HCT116 (cell line): Measurements from ENCODE around the gene IL20RB. TPM values are rescaled to one million over a fixed set of nuclear protein-coding genes. Genes with fewer than 3 reads are reported as not detected.

ENCODE experiments used
- ATAC-seq: fragments of 200-7000 bp; cut with Tn5 transposase; 2 replicates; pipeline ENCODE4 v1.9.1; 2020; ENCODE audit warnings: mild to moderate bottlenecking, moderate library complexity
- BruUV-seq: library from RNA; stranded (reverse); fragments of 400-500 nt; replicated peaks from 2 replicates; lab custom pipeline; 2021; lab: Mats Ljungman, UMichigan
- CTCF ChIA-PET: fragments of 300-600 bp; sonication (Branson Sonifier 250); formaldehyde crosslinking; loops from one replicate; lab custom pipeline; 2021; ENCODE audit warnings: antibody characterized with exemption; lab: Charles Lee
- POLR2A ChIA-PET: fragments of 300-600, 350-600 bp; sonication (Branson Sonifier 250); formaldehyde crosslinking; loops from one replicate; lab custom pipeline; 2021; ENCODE audit warnings: antibody characterized with exemption; lab: Charles Lee
- RAD21 ChIA-PET, 2 experiments: fragments of 300-600 bp; sonication (Branson Sonifier 250); formaldehyde crosslinking; loops; one replicate each; lab custom pipeline; 2023; ENCODE audit warnings: low total read pairs in 2 of 2; ENCODE audit not compliant: uncharacterized antibody in 2 of 2, unreplicated experiment in 2 of 2, low non-redundant PET in 1 of 2; lab: Charles Lee
- DNase-seq: peaks from one replicate; pipeline ENCODE4 v3.0.0-alpha.2; 2010; ENCODE audit warnings: low read depth, low spot score
- H2AFZ ChIP-seq: fragments of 200-600 bp; shearing (Covaris generic), sonication (generic); 2 replicates; pipeline ENCODE4 v1.6.1; 2017; ENCODE audit warnings: low read depth, mixed run types, mixed read lengths, antibody characterized with exemption, low read length; ENCODE audit not compliant: poor library complexity, severe bottlenecking
- H3K27ac ChIP-seq: 2 replicates; pipeline ENCODE4 v1.5.1; 2012; ENCODE audit warnings: low read depth, low read length
- H3K27me3 ChIP-seq: fragments of 200-600 bp; sonication (generic); 2 replicates; pipeline ENCODE4 v1.6.1; 2016; ENCODE audit warnings: mixed run types, low read length, mixed read lengths; ENCODE audit not compliant: insufficient read depth
- H3K36me3 ChIP-seq, 2 experiments: fragments of 200-500 bp in 1 of 2; fragments of 200-600 bp in 1 of 2; sonication (Bioruptor generic) in 1 of 2; sonication (generic) in 1 of 2; 2 replicates each; pipeline versions ENCODE4 v1.5.1 to v1.6.1; 2014 to 2016; ENCODE audit warnings: low read length in 2 of 2, inconsistent platforms in 1 of 2, mixed read lengths in 1 of 2, mixed run types in 1 of 2; ENCODE audit not compliant: insufficient read depth in 2 of 2, control insufficient read depth in 1 of 2
- H3K4me1 ChIP-seq, 2 experiments: fragments of 200-600 bp in 1 of 2; sonication (generic) in 1 of 2; 2 replicates each; pipeline versions ENCODE4 v1.5.1 to v1.6.1; 2012 to 2017; ENCODE audit warnings: low read length in 2 of 2, inconsistent platforms in 1 of 2, mild to moderate bottlenecking in 1 of 2, mixed read lengths in 1 of 2, mixed run types in 1 of 2, moderate library complexity in 1 of 2; ENCODE audit not compliant: insufficient read depth in 2 of 2, control insufficient read depth in 1 of 2
- H3K4me2 ChIP-seq: fragments of 200-600 bp; sonication (generic); 2 replicates; pipeline ENCODE4 v1.6.1; 2017; ENCODE audit warnings: mixed run types, low read length, mixed read lengths
- H3K4me3 ChIP-seq, 2 experiments: fragments of 200-600 bp in 1 of 2; sonication (generic) in 1 of 2; replicated peaks in 1 of 2; 2 replicates each; pipeline ENCODE4 v1.5.1; 2011 to 2016; ENCODE audit warnings: low read length in 2 of 2, control low read depth in 1 of 2, low read depth in 1 of 2, mild to moderate bottlenecking in 1 of 2, mixed read lengths in 1 of 2, mixed run types in 1 of 2
- H3K79me2 ChIP-seq: fragments of 200-600 bp; sonication (generic); 2 replicates; pipeline ENCODE4 v1.6.1; 2017; ENCODE audit warnings: mild to moderate bottlenecking, mixed run types, low read length, moderate library complexity, mixed read lengths; ENCODE audit not compliant: insufficient read depth
- H3K9ac ChIP-seq: fragments of 200-600 bp; sonication (generic); 2 replicates; pipeline ENCODE4 v1.6.1; 2016; ENCODE audit warnings: low read length, mixed read lengths
- H3K9me2 ChIP-seq: fragments of 200-600 bp; sonication (generic), shearing (Covaris generic); 2 replicates; pipeline ENCODE4 v1.6.1; 2017; ENCODE audit warnings: mixed run types, mild to moderate bottlenecking, moderate library complexity; ENCODE audit not compliant: insufficient read depth
- H3K9me3 ChIP-seq, 2 experiments: fragments of 200-500 bp in 1 of 2; fragments of 200-600 bp in 1 of 2; sonication (Bioruptor generic) in 1 of 2; sonication (generic) in 1 of 2; 2 replicates each; pipeline ENCODE4 v1.6.1; 2014 to 2017; ENCODE audit warnings: low read length in 2 of 2, mixed read lengths in 2 of 2, inconsistent platforms in 1 of 2, low read depth in 1 of 2, mild to moderate bottlenecking in 1 of 2, mixed run types in 1 of 2, moderate library complexity in 1 of 2; ENCODE audit not compliant: control insufficient read depth in 1 of 2, insufficient read depth in 1 of 2
- H4K20me1 ChIP-seq: fragments of 200-600 bp; sonication (generic), shearing (Covaris generic); 2 replicates; pipeline ENCODE4 v1.6.1; 2017; ENCODE audit warnings: mixed run types, mild to moderate bottlenecking, moderate library complexity; ENCODE audit not compliant: insufficient read depth
- CEBPB ChIP-seq: IDR thresholded peaks from 2 replicates; pipeline ENCODE4 v1.6.1; 2012; ENCODE audit warnings: low read depth
- CTCF ChIP-seq, 3 experiments: fragments of 200-600 bp in 1 of 3; sonication (generic) in 1 of 3; IDR thresholded peaks in 2 of 3; conservative IDR thresholded peaks in 1 of 3; 2 replicates each; pipeline ENCODE4 v1.5.1; 2012 to 2017; ENCODE audit warnings: low read depth in 2 of 3, low read length in 2 of 3, antibody characterized with exemption in 1 of 3, borderline replicate concordance in 1 of 3, control low read depth in 1 of 3, mild to moderate bottlenecking in 1 of 3, mixed read lengths in 1 of 3, mixed run types in 1 of 3, moderate library complexity in 1 of 3; ENCODE audit not compliant: insufficient read depth in 1 of 3
- ELF1 ChIP-seq: IDR thresholded peaks from 2 replicates; pipeline ENCODE4 v1.6.1; 2012; ENCODE audit warnings: low read depth, borderline replicate concordance
- EZH2 ChIP-seq: fragments of 200-600 bp; sonication (generic); IDR thresholded peaks from 2 replicates; pipeline ENCODE4 v1.6.1; 2017; ENCODE audit warnings: antibody characterized with exemption, mixed run types
- EZH2phosphoT487 ChIP-seq: fragments of 200-600 bp; IDR thresholded peaks from 2 replicates; pipeline ENCODE4 v1.6.1; 2018; ENCODE audit warnings: antibody characterized with exemption, borderline replicate concordance
- FOSL1 ChIP-seq: IDR thresholded peaks from 2 replicates; pipeline ENCODE4 v1.6.1; 2012; ENCODE audit warnings: low read depth
- MAX ChIP-seq: IDR thresholded peaks from 2 replicates; pipeline ENCODE4 v1.6.1; 2012
- POLR2A ChIP-seq: IDR thresholded peaks from 2 replicates; pipeline ENCODE4 v1.7.0; 2011; ENCODE audit warnings: borderline replicate concordance; ENCODE audit not compliant: insufficient read depth, insufficient read length; ENCODE audit errors: extremely low read depth
- RAD21 ChIP-seq: IDR thresholded peaks from 2 replicates; pipeline ENCODE4 v1.6.1; 2012; ENCODE audit warnings: low read depth, mild to moderate bottlenecking
- REST ChIP-seq: IDR thresholded peaks from 2 replicates; pipeline ENCODE4 v1.6.1; 2012; ENCODE audit warnings: low read depth
- SP1 ChIP-seq: IDR thresholded peaks from 2 replicates; pipeline ENCODE4 v1.6.1; 2012; ENCODE audit warnings: low read depth
- SRF ChIP-seq: IDR thresholded peaks from 2 replicates; pipeline ENCODE4 v1.6.1; 2012; ENCODE audit warnings: low read depth
- TCF7L2 ChIP-seq: IDR thresholded peaks from 2 replicates; pipeline ENCODE4 v1.7.0; 2011; ENCODE audit warnings: borderline replicate concordance, inconsistent platforms; ENCODE audit not compliant: insufficient read depth, insufficient read length; ENCODE audit errors: extremely low read depth
- ZBTB33 ChIP-seq: IDR thresholded peaks from 2 replicates; pipeline ENCODE4 v1.6.1; 2011; ENCODE audit warnings: mild to moderate bottlenecking, low read length, moderate library complexity; ENCODE audit not compliant: insufficient replicate concordance; ENCODE audit errors: extremely low read depth
- ZFX ChIP-seq: fragments of 450-650 bp; IDR thresholded peaks from 2 replicates; pipeline ENCODE4 v1.6.1; 2017
- ZNF274 ChIP-seq: fragments of 200-500 bp; sonication (Bioruptor generic); IDR thresholded peaks from 2 replicates; pipeline ENCODE4 v1.6.1; 2014; ENCODE audit warnings: mild to moderate bottlenecking, low read depth, low read length, inconsistent platforms
- intact Hi-C: fragments of 100-400 bp; cut with micrococcal nuclease; formaldehyde crosslinking; loops from 2 replicates; pipeline ENCODE4 v1.10.0; 2022
- total RNA-seq: library from RNA; stranded (reverse); gene quantifications from one replicate; pipeline ENCODE4 v1.2.1, GENCODE V29; 2021; ENCODE audit not compliant: unreplicated experiment

The IL20RB gene
- total RNA-seq, 1 experiment from 2014 or later = 6.1 TPM

- TF ChIP-seq FOSL1 (no peak), REST (no peak), RAD21 (no peak), POLR2A (no peak), MAX (no peak), CEBPB (no peak), SP1 (no peak), TCF7L2 (no peak), ZBTB33 (no peak), ZNF274 (no peak), EZH2 (no peak), ZFX (no peak), SRF (no peak), ELF1 (no peak), EZH2phosphoT487 (no peak), CTCF (IDR thresholded peaks at IDR 0.05 in 2 of 3, conservative IDR thresholded peaks at IDR 0.05 in 1 of 3; ENCODE audit: borderline replicate concordance in 1 of 3, insufficient read depth in 1 of 3, low read depth in 2 of 3, low read length in 2 of 3) (no peak)
- H3K27ac ChIP-seq = no peak overlapping the region
- H3K79me2 ChIP-seq = no peaks in the 10 kb centered on the region
- no peak overlapping the region for H3K4me3 ChIP-seq
- H3K27me3 ChIP-seq = no peaks in the 10 kb centered on the region
- ChIA-PET RAD21 (no interaction called here), CTCF (no interaction called here), POLR2A (no interaction called here)
- H2AFZ ChIP-seq = no peak overlapping the region
- BruUV-seq = no TSS peak
- H3K9me3 ChIP-seq = no peaks in the 10 kb centered on the region
- H4K20me1 ChIP-seq = no peaks in the 10 kb centered on the region
- H3K4me1 ChIP-seq = no peaks in the 10 kb centered on the region
- no peak overlapping the region for H3K9ac ChIP-seq
- intact Hi-C loops = no loop called here
- H3K4me2 ChIP-seq = no peak overlapping the region
- DNase-seq (no peak), ATAC-seq (no peak)
- no peaks in the 10 kb centered on the region for H3K9me2 ChIP-seq
- H3K36me3 ChIP-seq = no peaks in the 10 kb centered on the region
Measured at GRCh38 chr3:137008131-137008530, 50.3 kb downstream of the IL20RB start.
